PC-9 (cell line): ENCODE data around the gene SETD1B. TPM values are rescaled to one million over a fixed set of nuclear protein-coding genes. Genes with fewer than 3 reads are reported as not detected.

ENCODE experiments used
- BruUV-seq: library from RNA; stranded (reverse); fragments of 400-500 nt; replicated peaks from 2 replicates; lab custom pipeline; 2021; lab: Mats Ljungman, UMichigan
- CTCF ChIA-PET: fragments of 300-600 bp; sonication (Branson Sonifier 250); formaldehyde crosslinking; loops from one replicate; lab custom pipeline; 2022; ENCODE audit warnings: antibody characterized with exemption; lab: Charles Lee
- POLR2A ChIA-PET: fragments of 300-600 bp; sonication (Branson Sonifier 250); formaldehyde crosslinking; loops from one replicate; lab custom pipeline; 2022; ENCODE audit warnings: antibody characterized with exemption; ENCODE audit not compliant: unreplicated experiment; lab: Charles Lee
- DNase-seq, 2 experiments: peaks; one replicate each; pipeline versions ENCODE4 v3.0.0 to v3.0.0-alpha.2; 2015 to 2022; ENCODE audit warnings: mixed read lengths in 1 of 2
- H2AFZ ChIP-seq: fragments of 200-600 bp; sonication (generic); 2 replicates; pipeline ENCODE4 v1.8.1; 2017; ENCODE audit warnings: antibody characterized with exemption
- H3F3A ChIP-seq: fragments of 200-600 bp; sonication (generic); 2 replicates; pipeline ENCODE4 v1.8.1; 2017; ENCODE audit warnings: antibody characterized with exemption, mild to moderate bottlenecking, low read depth; ENCODE audit not compliant: insufficient read depth
- H3K27ac ChIP-seq: fragments of 200-600 bp; sonication (generic); 2 replicates; pipeline ENCODE4 v1.6.1; 2016; ENCODE audit warnings: mixed run types
- H3K27me3 ChIP-seq: fragments of 200-600 bp; sonication (generic); 2 replicates; pipeline ENCODE4 v1.6.1; 2016; ENCODE audit warnings: low read depth, mixed run types; ENCODE audit not compliant: insufficient read depth
- H3K36me3 ChIP-seq: fragments of 200-600 bp; sonication (generic); 2 replicates; pipeline ENCODE4 v1.6.1; 2016; ENCODE audit warnings: low read depth, mixed run types
- H3K4me1 ChIP-seq: fragments of 200-600 bp; sonication (generic); replicated peaks from 2 replicates; pipeline ENCODE4 v1.6.1; 2016; ENCODE audit warnings: mixed run types; ENCODE audit not compliant: insufficient read depth
- H3K4me2 ChIP-seq: fragments of 200-600 bp; sonication (generic); 2 replicates; pipeline ENCODE4 v1.6.1; 2017; ENCODE audit warnings: mixed run types
- H3K4me3 ChIP-seq: fragments of 200-600 bp; sonication (generic); 2 replicates; pipeline ENCODE4 v1.6.1; 2016; ENCODE audit warnings: mixed run types
- H3K79me2 ChIP-seq: fragments of 200-600 bp; sonication (generic); 2 replicates; pipeline ENCODE4 v1.6.1; 2017; ENCODE audit warnings: low read depth, mixed run types
- H3K9me2 ChIP-seq: fragments of 200-600 bp; sonication (generic); 2 replicates; pipeline ENCODE4 v1.8.1; 2017; ENCODE audit warnings: mild to moderate bottlenecking; ENCODE audit not compliant: insufficient read depth
- H3K9me3 ChIP-seq: fragments of 200-600 bp; sonication (generic); 2 replicates; pipeline ENCODE4 v1.8.1; 2016; ENCODE audit warnings: low read depth; ENCODE audit not compliant: insufficient read depth
- H4K20me1 ChIP-seq: fragments of 200-600 bp; sonication (generic); 2 replicates; pipeline ENCODE4 v1.8.1; 2017; ENCODE audit not compliant: insufficient read depth
- EZH2 ChIP-seq: fragments of 200-600 bp; sonication (generic); IDR thresholded peaks from 2 replicates; pipeline ENCODE4 v1.8.0; 2017; ENCODE audit warnings: antibody characterized with exemption, low read depth
- intact Hi-C: fragments of 100-400 bp; cut with micrococcal nuclease; formaldehyde crosslinking; loops from one replicate; pipeline ENCODE4 v1.10.0; 2022; ENCODE audit not compliant: unreplicated experiment
- total RNA-seq: library from RNA; stranded (reverse); gene quantifications from 2 replicates; pipeline ENCODE4 v1.2.3, GENCODE V29; 2021
- TF ChIP-seq, protein P1 (sequence below): fragments of 200-600 bp; sonication (generic); conservative IDR thresholded peaks from 2 replicates; pipeline ENCODE4 v1.6.1; 2017; ENCODE audit warnings: mixed run types, antibody characterized with exemption, mild to moderate bottlenecking, moderate library complexity

The SETD1B gene
- total RNA-seq, 1 experiment from 2014 or later = 22.6 TPM

DNA sequence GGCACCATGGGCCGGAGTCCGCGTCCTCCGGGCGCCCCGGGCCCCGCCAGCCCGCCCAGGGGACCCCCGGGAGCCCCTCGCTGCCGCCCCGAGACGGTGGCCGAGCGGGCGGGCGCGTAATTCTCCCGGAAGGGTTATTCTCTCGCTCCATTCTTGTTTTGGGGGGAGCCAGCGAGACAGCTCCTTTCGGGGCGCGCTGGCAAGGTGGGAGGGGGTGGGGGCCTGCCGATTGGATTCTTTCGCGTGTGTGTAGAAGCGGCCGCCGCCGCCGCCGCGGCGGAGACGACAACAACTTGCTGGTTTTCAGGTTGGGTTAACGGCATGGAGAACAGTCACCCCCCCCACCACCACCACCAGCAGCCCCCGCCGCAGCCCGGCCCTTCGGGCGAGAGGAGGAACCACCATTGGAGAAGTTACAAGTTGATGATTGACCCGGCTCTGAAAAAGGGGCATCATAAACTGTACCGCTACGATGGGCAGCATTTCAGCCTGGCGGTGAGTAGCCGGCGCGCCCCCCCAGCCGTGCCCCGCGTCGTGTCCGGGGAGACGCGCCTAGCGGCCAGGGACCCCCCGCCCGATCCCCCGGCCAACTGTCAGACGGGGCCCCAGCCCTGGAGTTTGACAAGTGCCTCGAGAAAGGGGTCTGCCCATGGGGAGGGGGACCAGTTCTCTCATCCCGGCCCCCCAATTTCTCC is 755 bp downstream of the SETD1B start:
- intact Hi-C loops = no loop called here
- Histone ChIP-seq H4K20me1 (peaks cover 8% of the 10 kb centered on the region), H3F3A (peaks cover 34% of the 10 kb centered on the region), H3K9me2 (no peaks in the 10 kb centered on the region), H3K27me3 (no peaks in the 10 kb centered on the region), H3K4me1 (peaks cover 17% of the 10 kb centered on the region), H3K79me2 (peaks cover 55% of the 10 kb centered on the region), H3K27ac (peak overlapping the region; percentile 43; the same call in 1 of the 2 replicates), H3K36me3 (no peaks in the 10 kb centered on the region), H3K9me3 (no peaks in the 10 kb centered on the region), H3K4me3 (peak overlapping the region; percentile 78), H2AFZ (no peak overlapping the region; the same call in 1 of the 2 replicates), H3K4me2 (peak overlapping the region; percentile 96)
- POLR2A ChIA-PET = interaction anchor here (0.6 kb wide), 1 partner anchor 111 kb away, joined by 18 read pairs; no protein-coding TSS in a partner anchor
- BruUV-seq = no TSS peak
- CTCF ChIA-PET = interaction anchor here (0.6 to 1.7 kb wide), 2 partner anchors 8 to 9 kb away, joined by 5 to 8 read pairs; no protein-coding TSS in a partner anchor
- no peak for DNase-seq
- TF ChIP-seq, protein P1, sequence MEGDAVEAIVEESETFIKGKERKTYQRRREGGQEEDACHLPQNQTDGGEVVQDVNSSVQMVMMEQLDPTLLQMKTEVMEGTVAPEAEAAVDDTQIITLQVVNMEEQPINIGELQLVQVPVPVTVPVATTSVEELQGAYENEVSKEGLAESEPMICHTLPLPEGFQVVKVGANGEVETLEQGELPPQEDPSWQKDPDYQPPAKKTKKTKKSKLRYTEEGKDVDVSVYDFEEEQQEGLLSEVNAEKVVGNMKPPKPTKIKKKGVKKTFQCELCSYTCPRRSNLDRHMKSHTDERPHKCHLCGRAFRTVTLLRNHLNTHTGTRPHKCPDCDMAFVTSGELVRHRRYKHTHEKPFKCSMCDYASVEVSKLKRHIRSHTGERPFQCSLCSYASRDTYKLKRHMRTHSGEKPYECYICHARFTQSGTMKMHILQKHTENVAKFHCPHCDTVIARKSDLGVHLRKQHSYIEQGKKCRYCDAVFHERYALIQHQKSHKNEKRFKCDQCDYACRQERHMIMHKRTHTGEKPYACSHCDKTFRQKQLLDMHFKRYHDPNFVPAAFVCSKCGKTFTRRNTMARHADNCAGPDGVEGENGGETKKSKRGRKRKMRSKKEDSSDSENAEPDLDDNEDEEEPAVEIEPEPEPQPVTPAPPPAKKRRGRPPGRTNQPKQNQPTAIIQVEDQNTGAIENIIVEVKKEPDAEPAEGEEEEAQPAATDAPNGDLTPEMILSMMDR = no peak
- TF ChIP-seq EZH2 = no peak

- Histone ChIP-seq H3K4me3 (peak overlapping the region; percentile 78), H3F3A (peaks cover 28% of the 10 kb centered on the region), H3K36me3 (no peaks in the 10 kb centered on the region), H3K27ac (0 out of 2 replicates have a peak overlapping the region, but pooled peaks have one; percentile 16), H3K79me2 (peaks cover 55% of the 10 kb centered on the region), H4K20me1 (peaks cover 8% of the 10 kb centered on the region), H3K4me1 (peaks cover 17% of the 10 kb centered on the region), H3K9me3 (no peaks in the 10 kb centered on the region), H3K27me3 (no peaks in the 10 kb centered on the region), H3K9me2 (no peaks in the 10 kb centered on the region), H3K4me2 (peak overlapping the region; percentile 96), H2AFZ (0 out of 2 replicates have a peak overlapping the region, but pooled peaks have one; percentile 60)
- no TSS peak for BruUV-seq
- no peak for DNase-seq
- TF ChIP-seq, protein P1 = no peak
- TF ChIP-seq EZH2 = no peak
- POLR2A ChIA-PET = interaction anchor here (0.6 kb wide), 1 partner anchor 112 kb away, joined by 18 read pairs; no protein-coding TSS in a partner anchor
- CTCF ChIA-PET = interaction anchor here (0.8 to 1.7 kb wide), 2 partner anchors 9 to 11 kb away, joined by 5 to 8 read pairs; no protein-coding TSS in a partner anchor
- intact Hi-C loops = no loop called here
Observed at GRCh38 chr12:121805171-121806008, 1.6 kb downstream of the SETD1B start.

- intact Hi-C loops = no loop called here
- no peaks in the 10 kb centered on the region for H3K9me3 ChIP-seq
- peak overlapping the region; percentile 96 for H3K4me2 ChIP-seq
- ChIA-PET CTCF (interaction anchor here (0.8 to 1.7 kb wide), 2 partner anchors 10 to 12 kb away, joined by 5 to 8 read pairs; no protein-coding TSS in a partner anchor), POLR2A (interaction anchor here (1.1 kb wide), 1 partner anchor 12 kb away, joined by 4 read pairs; no protein-coding TSS in a partner anchor)
- no peaks in the 10 kb centered on the region for H3K27me3 ChIP-seq
- H3K4me1 ChIP-seq = peaks cover 20% of the 10 kb centered on the region
- peaks cover 12% of the 10 kb centered on the region for H4K20me1 ChIP-seq
- H3K27ac ChIP-seq = no peak overlapping the region
- H3F3A ChIP-seq = peaks cover 33% of the 10 kb centered on the region
- H3K9me2 ChIP-seq = no peaks in the 10 kb centered on the region
- DNase-seq = no peak
- H3K79me2 ChIP-seq = peaks cover 58% of the 10 kb centered on the region
- H3K36me3 ChIP-seq = no peaks in the 10 kb centered on the region
- BruUV-seq = no TSS peak
- no peak overlapping the region for H2AFZ ChIP-seq
- H3K4me3 ChIP-seq = peak overlapping the region; percentile 78
- TF ChIP-seq EZH2 = no peak
- TF ChIP-seq, protein P1 = no peak
Observed at GRCh38 chr12:121806009-121806545, 2.3 kb downstream of the SETD1B start.
